Epithelial cell of esophagus (primary cell): Measurements from ENCODE around the gene MOB2.

Experiments used
- DNase-seq: peaks from one replicate; pipeline ENCODE4 v3.0.0; 2010; ENCODE audit warnings: low read depth
- H3K4me3 ChIP-seq: 2 replicates; pipeline ENCODE4 v1.5.1; 2011; ENCODE audit warnings: mild to moderate bottlenecking, low read length, control low read depth
- CTCF ChIP-seq: IDR thresholded peaks from 2 replicates; pipeline ENCODE4 v1.5.1; 2011; ENCODE audit warnings: low read depth, mild to moderate bottlenecking, low read length, control low read depth, inconsistent platforms; ENCODE audit not compliant: insufficient read depth; ENCODE audit errors: missing control alignments

MOB2 gene

GRCh38 chr11:1491379-1491778 lies 4.8 kb upstream of the MOB2 start:
- TF ChIP-seq CTCF, result no peak
- no peak overlapping the region for H3K4me3 ChIP-seq
- no peak for DNase-seq

GRCh38 chr11:1490651-1491050 lies 4.1 kb upstream of the MOB2 start:
- H3K4me3 ChIP-seq, result no peak overlapping the region
- TF ChIP-seq CTCF, result no peak
- no peak for DNase-seq

GRCh38 chr11:1488575-1489180 lies 2.1 kb upstream of the MOB2 start:
- no peak for DNase-seq
- no peak overlapping the region for H3K4me3 ChIP-seq
- no peak for TF ChIP-seq CTCF

- no peak for TF ChIP-seq CTCF
- DNase-seq, result no peak
- no peak overlapping the region for H3K4me3 ChIP-seq
Measured at GRCh38 chr11:1487851-1488574, 1.4 kb upstream of the MOB2 start.

- no peak for DNase-seq
- TF ChIP-seq CTCF, result no peak
- no peak overlapping the region for H3K4me3 ChIP-seq
Measured at GRCh38 chr11:1487091-1487850, 692 bp upstream of the MOB2 start.

- no peak for DNase-seq
- TF ChIP-seq CTCF, result no peak
- no peak overlapping the region for H3K4me3 ChIP-seq
Measured at GRCh38 chr11:1485504-1485885, 1.1 kb downstream of the MOB2 start.
